Chondrocyte (in vitro differentiated cells): ENCODE measurements around the gene ELF5. TPM values are rescaled to one million over a fixed set of nuclear protein-coding genes. Genes with fewer than 3 reads are reported as not detected.

Experiments used
- DNase-seq: peaks from one replicate; pipeline ENCODE4 v3.0.0; 2021; ENCODE audit warnings: mixed read lengths, low spot score
- H3K27ac Mint-ChIP-seq: one replicate; pipeline ENCODE4 v1.8.0; 2021; ENCODE audit warnings: mild to moderate bottlenecking, moderate library complexity, mixed read lengths; ENCODE audit not compliant: unreplicated experiment
- H3K27me3 Mint-ChIP-seq: 2 replicates; pipeline ENCODE4 v1.8.0; 2021; ENCODE audit warnings: low read depth, mixed read lengths
- H3K36me3 Mint-ChIP-seq: 2 replicates; pipeline ENCODE4 v1.8.0; 2021; ENCODE audit warnings: low read depth, mixed read lengths
- H3K4me1 Mint-ChIP-seq: 2 replicates; pipeline ENCODE4 v1.8.0; 2021; ENCODE audit warnings: low read depth, mild to moderate bottlenecking, mixed read lengths
- H3K4me3 Mint-ChIP-seq: one replicate; pipeline ENCODE4 v1.8.0; 2021; ENCODE audit warnings: mild to moderate bottlenecking, moderate library complexity, mixed read lengths; ENCODE audit not compliant: unreplicated experiment
- H3K9me3 Mint-ChIP-seq: 2 replicates; pipeline ENCODE4 v1.8.0; 2021; ENCODE audit warnings: low read depth, mixed read lengths
- total RNA-seq: library from RNA; stranded (reverse); gene quantifications from 3 replicates; pipeline ENCODE4 v1.2.1, GENCODE V29; 2021
- TF ChIP-seq, protein P1 (sequence below): fragments of 200-600 bp; sonication (generic); IDR thresholded peaks from 2 replicates; pipeline ENCODE4 v1.5.0; 2021; ENCODE audit warnings: antibody characterized with exemption, mild to moderate bottlenecking, moderate library complexity

The ELF5 gene
- total RNA-seq, 1 donor from 2014 or later = not detected

GRCh38 chr11:34530545-34531234, 17.1 kb upstream of the ELF5 start:
- no peak for DNase-seq
- H3K4me1 Mint-ChIP-seq = no peaks in the 10 kb centered on the region
- H3K4me3 Mint-ChIP-seq = no peak overlapping the region
- TF ChIP-seq, protein P1, sequence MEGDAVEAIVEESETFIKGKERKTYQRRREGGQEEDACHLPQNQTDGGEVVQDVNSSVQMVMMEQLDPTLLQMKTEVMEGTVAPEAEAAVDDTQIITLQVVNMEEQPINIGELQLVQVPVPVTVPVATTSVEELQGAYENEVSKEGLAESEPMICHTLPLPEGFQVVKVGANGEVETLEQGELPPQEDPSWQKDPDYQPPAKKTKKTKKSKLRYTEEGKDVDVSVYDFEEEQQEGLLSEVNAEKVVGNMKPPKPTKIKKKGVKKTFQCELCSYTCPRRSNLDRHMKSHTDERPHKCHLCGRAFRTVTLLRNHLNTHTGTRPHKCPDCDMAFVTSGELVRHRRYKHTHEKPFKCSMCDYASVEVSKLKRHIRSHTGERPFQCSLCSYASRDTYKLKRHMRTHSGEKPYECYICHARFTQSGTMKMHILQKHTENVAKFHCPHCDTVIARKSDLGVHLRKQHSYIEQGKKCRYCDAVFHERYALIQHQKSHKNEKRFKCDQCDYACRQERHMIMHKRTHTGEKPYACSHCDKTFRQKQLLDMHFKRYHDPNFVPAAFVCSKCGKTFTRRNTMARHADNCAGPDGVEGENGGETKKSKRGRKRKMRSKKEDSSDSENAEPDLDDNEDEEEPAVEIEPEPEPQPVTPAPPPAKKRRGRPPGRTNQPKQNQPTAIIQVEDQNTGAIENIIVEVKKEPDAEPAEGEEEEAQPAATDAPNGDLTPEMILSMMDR = no peak
- H3K27ac Mint-ChIP-seq = no peak overlapping the region
- peaks cover 25% of the 10 kb centered on the region for H3K9me3 Mint-ChIP-seq
- peaks cover 9% of the 10 kb centered on the region for H3K36me3 Mint-ChIP-seq
- peaks cover 38% of the 10 kb centered on the region for H3K27me3 Mint-ChIP-seq

GRCh38 chr11:34529643-34530042, 16.0 kb upstream of the ELF5 start:
- Mint-ChIP-seq H3K4me3 (no peak overlapping the region), H3K27ac (no peak overlapping the region), H3K27me3 (peaks cover 39% of the 10 kb centered on the region), H3K4me1 (no peaks in the 10 kb centered on the region), H3K9me3 (peaks cover 20% of the 10 kb centered on the region), H3K36me3 (peaks cover 8% of the 10 kb centered on the region)
- TF ChIP-seq, protein P1 = no peak
- no peak for DNase-seq

GRCh38 chr11:34528072-34528471, 14.5 kb upstream of the ELF5 start:
- TF ChIP-seq, protein P1 = no peak
- Mint-ChIP-seq H3K36me3 (peaks cover 7% of the 10 kb centered on the region), H3K9me3 (peaks cover 12% of the 10 kb centered on the region)

GRCh38 chr11:34525888-34526657, 12.5 kb upstream of the ELF5 start:
- Mint-ChIP-seq H3K27ac (no peak overlapping the region), H3K4me3 (no peak overlapping the region), H3K9me3 (peaks cover 5% of the 10 kb centered on the region), H3K36me3 (peaks cover 4% of the 10 kb centered on the region), H3K4me1 (no peaks in the 10 kb centered on the region), H3K27me3 (peaks cover 28% of the 10 kb centered on the region)
- TF ChIP-seq, protein P1 = no peak
- DNase-seq = no peak

More at GRCh38 chr11:34528072-34528471, 14.5 kb upstream of the ELF5 start:
- no peak overlapping the region for H3K27ac Mint-ChIP-seq
- H3K4me3 Mint-ChIP-seq = no peak overlapping the region
- DNase-seq = no peak
- peaks cover 33% of the 10 kb centered on the region for H3K27me3 Mint-ChIP-seq
- no peaks in the 10 kb centered on the region for H3K4me1 Mint-ChIP-seq

GRCh38 chr11:34525098-34525497, 11.5 kb upstream of the ELF5 start:
- TF ChIP-seq, protein P1 = no peak
- H3K4me3 Mint-ChIP-seq = no peak overlapping the region
- H3K27me3 Mint-ChIP-seq = peaks cover 25% of the 10 kb centered on the region
- H3K27ac Mint-ChIP-seq = no peak overlapping the region
- no peak for DNase-seq
- peaks cover 3% of the 10 kb centered on the region for H3K9me3 Mint-ChIP-seq
- peaks cover 4% of the 10 kb centered on the region for H3K36me3 Mint-ChIP-seq
- no peaks in the 10 kb centered on the region for H3K4me1 Mint-ChIP-seq
